ENCODE results near the gene LDLRAP1.

Gene LDLRAP1

GRCh38 chr1:25557543-25557942 is 14.1 kb downstream of the LDLRAP1 start:
- no peak overlapping the region for H3K4me3 ChIP-seq (ENCODE audit: low read depth, low read length)
- DNase-seq (ENCODE audit: low read depth): no peak

- DNase-seq (ENCODE audit: low read depth): no peak
- no peak overlapping the region for H3K4me3 ChIP-seq (ENCODE audit: low read depth, low read length)
These were observed 15.6 kb downstream of the LDLRAP1 start for GRCh38 chr1:25559031-25559430.

- H3K4me3 ChIP-seq (ENCODE audit: low read depth, low read length): no peak overlapping the region
- DNase-seq (ENCODE audit: low read depth): no peak
These were observed 16.6 kb downstream of the LDLRAP1 start for GRCh38 chr1:25560001-25560400.

- DNase-seq (ENCODE audit: low read depth): no peak
- H3K4me3 ChIP-seq (ENCODE audit: low read depth, low read length): no peak overlapping the region
These were observed 17.4 kb downstream of the LDLRAP1 start for GRCh38 chr1:25560788-25561187.

GRCh38 chr1:25561421-25562100 is 18.2 kb downstream of the LDLRAP1 start:
- DNase-seq (ENCODE audit: low read depth): no peak
- H3K4me3 ChIP-seq (ENCODE audit: low read depth, low read length): no peak overlapping the region

GRCh38 chr1:25562101-25562927 is 18.9 kb downstream of the LDLRAP1 start:
- H3K4me3 ChIP-seq (ENCODE audit: low read depth, low read length): no peak overlapping the region
- DNase-seq (ENCODE audit: low read depth): no peak

GRCh38 chr1:25562928-25563283 is 19.5 kb downstream of the LDLRAP1 start:
- H3K4me3 ChIP-seq (ENCODE audit: low read depth, low read length): no peak overlapping the region
- no peak for DNase-seq (ENCODE audit: low read depth)

GRCh38 chr1:25563330-25564215 is 20.2 kb downstream of the LDLRAP1 start:
- no peak for DNase-seq (ENCODE audit: low read depth)
- H3K4me3 ChIP-seq (ENCODE audit: low read depth, low read length): no peak overlapping the region

GRCh38 chr1:25564777-25565574 is 21.6 kb downstream of the LDLRAP1 start:
- H3K4me3 ChIP-seq (ENCODE audit: low read depth, low read length): no peak overlapping the region
- no peak for DNase-seq (ENCODE audit: low read depth)

- no peak for DNase-seq (ENCODE audit: low read depth)
- H3K4me3 ChIP-seq (ENCODE audit: low read depth, low read length): no peak overlapping the region
These were observed 22.2 kb downstream of the LDLRAP1 start for GRCh38 chr1:25565626-25566025.

GRCh38 chr1:25566176-25566729 is 22.8 kb downstream of the LDLRAP1 start:
- H3K4me3 ChIP-seq (ENCODE audit: low read depth, low read length): no peak overlapping the region
- no peak for DNase-seq (ENCODE audit: low read depth)

- peak; percentile 45 for DNase-seq (ENCODE audit: low read depth)
- H3K4me3 ChIP-seq (ENCODE audit: low read depth, low read length): no peak overlapping the region
These were observed 23.4 kb downstream of the LDLRAP1 start for GRCh38 chr1:25566730-25567341.

- no peak for DNase-seq (ENCODE audit: low read depth)
- no peak overlapping the region for H3K4me3 ChIP-seq (ENCODE audit: low read depth, low read length)
These were observed 24.3 kb downstream of the LDLRAP1 start for GRCh38 chr1:25567710-25568089.

- no peak overlapping the region for H3K4me3 ChIP-seq (ENCODE audit: low read depth, low read length)
- DNase-seq (ENCODE audit: low read depth): no peak
These were observed 24.9 kb downstream of the LDLRAP1 start for GRCh38 chr1:25568090-25568833.

- H3K4me3 ChIP-seq (ENCODE audit: low read depth, low read length): no peak overlapping the region
- DNase-seq (ENCODE audit: low read depth): no peak
These were observed 25.6 kb downstream of the LDLRAP1 start for GRCh38 chr1:25568834-25569596.

- DNase-seq (ENCODE audit: low read depth): no peak
- no peak overlapping the region for H3K4me3 ChIP-seq (ENCODE audit: low read depth, low read length)
These were observed 26.4 kb downstream of the LDLRAP1 start for GRCh38 chr1:25569597-25570396.

Data from skeletal muscle cell (primary cell).